ENCODE measurements around the gene TRAPPC14. TPM values are rescaled to one million over a fixed set of nuclear protein-coding genes. Genes with fewer than 3 reads are reported as not detected.
A peak's percentile ranks its signal among the peaks of the same experiment; 100 is the strongest.

Gene TRAPPC14
- total and polyA plus RNA-seq, 9 of the 15 experiments (the other 6 are each of a cell fraction or from before 2014, with no cell fraction given), result 0.42 to 45.9 (median 18.2) TPM

DNA sequence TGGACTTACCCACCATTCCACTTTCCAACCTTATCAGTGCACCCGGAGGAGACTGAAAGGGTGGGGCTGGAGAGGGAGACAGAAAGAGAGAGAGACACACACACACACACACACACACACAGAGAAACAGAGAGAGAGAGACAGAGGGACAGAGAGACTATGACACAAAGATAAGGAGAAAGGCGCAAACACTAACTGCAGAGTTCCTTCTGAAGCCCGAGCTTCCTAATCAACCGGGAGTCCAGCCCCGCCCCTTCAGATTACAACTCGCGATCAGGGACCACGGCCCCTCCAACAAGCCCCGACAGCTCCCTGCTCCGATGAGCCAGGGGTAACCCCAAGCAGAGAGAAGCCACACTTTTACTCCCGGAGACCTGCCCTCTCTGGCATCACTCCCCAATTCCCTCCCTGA lies 9.4 kb upstream of the TRAPPC14 start (continued):
- TF ChIP-seq, protein P1, sequence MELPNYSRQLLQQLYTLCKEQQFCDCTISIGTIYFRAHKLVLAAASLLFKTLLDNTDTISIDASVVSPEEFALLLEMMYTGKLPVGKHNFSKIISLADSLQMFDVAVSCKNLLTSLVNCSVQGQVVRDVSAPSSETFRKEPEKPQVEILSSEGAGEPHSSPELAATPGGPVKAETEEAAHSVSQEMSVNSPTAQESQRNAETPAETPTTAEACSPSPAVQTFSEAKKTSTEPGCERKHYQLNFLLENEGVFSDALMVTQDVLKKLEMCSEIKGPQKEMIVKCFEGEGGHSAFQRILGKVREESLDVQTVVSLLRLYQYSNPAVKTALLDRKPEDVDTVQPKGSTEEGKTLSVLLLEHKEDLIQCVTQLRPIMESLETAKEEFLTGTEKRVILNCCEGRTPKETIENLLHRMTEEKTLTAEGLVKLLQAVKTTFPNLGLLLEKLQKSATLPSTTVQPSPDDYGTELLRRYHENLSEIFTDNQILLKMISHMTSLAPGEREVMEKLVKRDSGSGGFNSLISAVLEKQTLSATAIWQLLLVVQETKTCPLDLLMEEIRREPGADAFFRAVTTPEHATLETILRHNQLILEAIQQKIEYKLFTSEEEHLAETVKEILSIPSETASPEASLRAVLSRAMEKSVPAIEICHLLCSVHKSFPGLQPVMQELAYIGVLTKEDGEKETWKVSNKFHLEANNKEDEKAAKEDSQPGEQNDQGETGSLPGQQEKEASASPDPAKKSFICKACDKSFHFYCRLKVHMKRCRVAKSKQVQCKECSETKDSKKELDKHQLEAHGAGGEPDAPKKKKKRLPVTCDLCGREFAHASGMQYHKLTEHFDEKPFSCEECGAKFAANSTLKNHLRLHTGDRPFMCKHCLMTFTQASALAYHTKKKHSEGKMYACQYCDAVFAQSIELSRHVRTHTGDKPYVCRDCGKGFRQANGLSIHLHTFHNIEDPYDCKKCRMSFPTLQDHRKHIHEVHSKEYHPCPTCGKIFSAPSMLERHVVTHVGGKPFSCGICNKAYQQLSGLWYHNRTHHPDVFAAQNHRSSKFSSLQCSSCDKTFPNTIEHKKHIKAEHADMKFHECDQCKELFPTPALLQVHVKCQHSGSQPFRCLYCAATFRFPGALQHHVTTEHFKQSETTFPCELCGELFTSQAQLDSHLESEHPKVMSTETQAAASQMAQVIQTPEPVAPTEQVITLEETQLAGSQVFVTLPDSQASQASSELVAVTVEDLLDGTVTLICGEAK (IDR thresholded peaks at IDR 0.05), result peak; percentile 75
- TF ChIP-seq, protein P1 (CRISPR knock-in tag; IDR thresholded peaks at IDR 0.05), result peak; percentile 29; the same call in 1 of the 2 replicates
- TF ChIP-seq DACH1 (IDR thresholded peaks at IDR 0.05; ENCODE audit: partially characterized antibody) (peak; percentile 21), ZNF584 (CRISPR knock-in tag; IDR thresholded peaks at IDR 0.05; ENCODE audit: low read depth) (no peak), RBM15 (IDR thresholded peaks at IDR 0.05; ENCODE audit: insufficient read depth, low read length) (no peak), BCL6 (CRISPR knock-in tag; IDR thresholded peaks at IDR 0.05) (no peak), RBM17 (IDR thresholded peaks at IDR 0.05; ENCODE audit: borderline replicate concordance, low read depth, low read length) (no peak), KLF6 (CRISPR knock-in tag; IDR thresholded peaks at IDR 0.05; ENCODE audit: borderline replicate concordance) (peak; percentile 64; the same call in 1 of the 2 replicates), CSDE1 (IDR thresholded peaks at IDR 0.05) (no peak), PHB2 (IDR thresholded peaks at IDR 0.05; ENCODE audit: low read depth) (peak; percentile 7; the same call in 1 of the 2 replicates), MIER1 (IDR thresholded peaks at IDR 0.05; ENCODE audit: low read depth) (0 out of 2 replicates have a peak, but pooled peaks have one; percentile 74), ZNF644 (tag; IDR thresholded peaks at IDR 0.05; ENCODE audit: low read depth) (no peak), ZBTB17 (CRISPR knock-in tag; IDR thresholded peaks at IDR 0.05) (no peak), ZNF212 (CRISPR knock-in tag; IDR thresholded peaks at IDR 0.05) (peak; percentile 94), U2AF1 (optimal IDR thresholded peaks at IDR 0.05; ENCODE audit: low read depth, low read length) (no peak), ZNF184 (CRISPR knock-in tag; IDR thresholded peaks at IDR 0.05) (no peak)
- TF ChIP-seq, protein P2, sequence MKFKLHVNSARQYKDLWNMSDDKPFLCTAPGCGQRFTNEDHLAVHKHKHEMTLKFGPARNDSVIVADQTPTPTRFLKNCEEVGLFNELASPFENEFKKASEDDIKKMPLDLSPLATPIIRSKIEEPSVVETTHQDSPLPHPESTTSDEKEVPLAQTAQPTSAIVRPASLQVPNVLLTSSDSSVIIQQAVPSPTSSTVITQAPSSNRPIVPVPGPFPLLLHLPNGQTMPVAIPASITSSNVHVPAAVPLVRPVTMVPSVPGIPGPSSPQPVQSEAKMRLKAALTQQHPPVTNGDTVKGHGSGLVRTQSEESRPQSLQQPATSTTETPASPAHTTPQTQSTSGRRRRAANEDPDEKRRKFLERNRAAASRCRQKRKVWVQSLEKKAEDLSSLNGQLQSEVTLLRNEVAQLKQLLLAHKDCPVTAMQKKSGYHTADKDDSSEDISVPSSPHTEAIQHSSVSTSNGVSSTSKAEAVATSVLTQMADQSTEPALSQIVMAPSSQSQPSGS (CRISPR knock-in tag; IDR thresholded peaks at IDR 0.05), result no peak
- TF ChIP-seq, protein P3, sequence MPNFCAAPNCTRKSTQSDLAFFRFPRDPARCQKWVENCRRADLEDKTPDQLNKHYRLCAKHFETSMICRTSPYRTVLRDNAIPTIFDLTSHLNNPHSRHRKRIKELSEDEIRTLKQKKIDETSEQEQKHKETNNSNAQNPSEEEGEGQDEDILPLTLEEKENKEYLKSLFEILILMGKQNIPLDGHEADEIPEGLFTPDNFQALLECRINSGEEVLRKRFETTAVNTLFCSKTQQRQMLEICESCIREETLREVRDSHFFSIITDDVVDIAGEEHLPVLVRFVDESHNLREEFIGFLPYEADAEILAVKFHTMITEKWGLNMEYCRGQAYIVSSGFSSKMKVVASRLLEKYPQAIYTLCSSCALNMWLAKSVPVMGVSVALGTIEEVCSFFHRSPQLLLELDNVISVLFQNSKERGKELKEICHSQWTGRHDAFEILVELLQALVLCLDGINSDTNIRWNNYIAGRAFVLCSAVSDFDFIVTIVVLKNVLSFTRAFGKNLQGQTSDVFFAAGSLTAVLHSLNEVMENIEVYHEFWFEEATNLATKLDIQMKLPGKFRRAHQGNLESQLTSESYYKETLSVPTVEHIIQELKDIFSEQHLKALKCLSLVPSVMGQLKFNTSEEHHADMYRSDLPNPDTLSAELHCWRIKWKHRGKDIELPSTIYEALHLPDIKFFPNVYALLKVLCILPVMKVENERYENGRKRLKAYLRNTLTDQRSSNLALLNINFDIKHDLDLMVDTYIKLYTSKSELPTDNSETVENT (CRISPR knock-in tag; IDR thresholded peaks at IDR 0.05), result 0 out of 2 replicates have a peak, but pooled peaks have one; percentile 5
